PC-9 (cell line): Measurements from ENCODE around the gene SLCO2A1. TPM values are rescaled to one million over a fixed set of nuclear protein-coding genes. Genes with fewer than 3 reads are reported as not detected.

Experiments used
- BruUV-seq: library from RNA; stranded (reverse); fragments of 400-500 nt; replicated peaks from 2 replicates; lab custom pipeline; 2021; lab: Mats Ljungman, UMichigan
- CTCF ChIA-PET: fragments of 300-600 bp; sonication (Branson Sonifier 250); formaldehyde crosslinking; loops from one replicate; lab custom pipeline; 2022; ENCODE audit warnings: antibody characterized with exemption; lab: Charles Lee
- POLR2A ChIA-PET: fragments of 300-600 bp; sonication (Branson Sonifier 250); formaldehyde crosslinking; loops from one replicate; lab custom pipeline; 2022; ENCODE audit warnings: antibody characterized with exemption; ENCODE audit not compliant: unreplicated experiment; lab: Charles Lee
- DNase-seq, 2 experiments: peaks; one replicate each; pipeline versions ENCODE4 v3.0.0 to v3.0.0-alpha.2; 2015 to 2022; ENCODE audit warnings: mixed read lengths in 1 of 2
- H2AFZ ChIP-seq: fragments of 200-600 bp; sonication (generic); 2 replicates; pipeline ENCODE4 v1.8.1; 2017; ENCODE audit warnings: antibody characterized with exemption
- H3F3A ChIP-seq: fragments of 200-600 bp; sonication (generic); 2 replicates; pipeline ENCODE4 v1.8.1; 2017; ENCODE audit warnings: antibody characterized with exemption, mild to moderate bottlenecking, low read depth; ENCODE audit not compliant: insufficient read depth
- H3K27ac ChIP-seq: fragments of 200-600 bp; sonication (generic); 2 replicates; pipeline ENCODE4 v1.6.1; 2016; ENCODE audit warnings: mixed run types
- H3K27me3 ChIP-seq: fragments of 200-600 bp; sonication (generic); 2 replicates; pipeline ENCODE4 v1.6.1; 2016; ENCODE audit warnings: low read depth, mixed run types; ENCODE audit not compliant: insufficient read depth
- H3K36me3 ChIP-seq: fragments of 200-600 bp; sonication (generic); 2 replicates; pipeline ENCODE4 v1.6.1; 2016; ENCODE audit warnings: low read depth, mixed run types
- H3K4me1 ChIP-seq: fragments of 200-600 bp; sonication (generic); replicated peaks from 2 replicates; pipeline ENCODE4 v1.6.1; 2016; ENCODE audit warnings: mixed run types; ENCODE audit not compliant: insufficient read depth
- H3K4me2 ChIP-seq: fragments of 200-600 bp; sonication (generic); 2 replicates; pipeline ENCODE4 v1.6.1; 2017; ENCODE audit warnings: mixed run types
- H3K4me3 ChIP-seq: fragments of 200-600 bp; sonication (generic); 2 replicates; pipeline ENCODE4 v1.6.1; 2016; ENCODE audit warnings: mixed run types
- H3K79me2 ChIP-seq: fragments of 200-600 bp; sonication (generic); 2 replicates; pipeline ENCODE4 v1.6.1; 2017; ENCODE audit warnings: low read depth, mixed run types
- H3K9me2 ChIP-seq: fragments of 200-600 bp; sonication (generic); 2 replicates; pipeline ENCODE4 v1.8.1; 2017; ENCODE audit warnings: mild to moderate bottlenecking; ENCODE audit not compliant: insufficient read depth
- H3K9me3 ChIP-seq: fragments of 200-600 bp; sonication (generic); 2 replicates; pipeline ENCODE4 v1.8.1; 2016; ENCODE audit warnings: low read depth; ENCODE audit not compliant: insufficient read depth
- H4K20me1 ChIP-seq: fragments of 200-600 bp; sonication (generic); 2 replicates; pipeline ENCODE4 v1.8.1; 2017; ENCODE audit not compliant: insufficient read depth
- CTCF ChIP-seq: fragments of 200-600 bp; sonication (generic); conservative IDR thresholded peaks from 2 replicates; pipeline ENCODE4 v1.6.1; 2017; ENCODE audit warnings: mixed run types, antibody characterized with exemption, mild to moderate bottlenecking, moderate library complexity
- EZH2 ChIP-seq: fragments of 200-600 bp; sonication (generic); IDR thresholded peaks from 2 replicates; pipeline ENCODE4 v1.8.0; 2017; ENCODE audit warnings: antibody characterized with exemption, low read depth
- intact Hi-C: fragments of 100-400 bp; cut with micrococcal nuclease; formaldehyde crosslinking; loops from one replicate; pipeline ENCODE4 v1.10.0; 2022; ENCODE audit not compliant: unreplicated experiment
- total RNA-seq: library from RNA; stranded (reverse); gene quantifications from 2 replicates; pipeline ENCODE4 v1.2.3, GENCODE V29; 2021

Gene SLCO2A1
- total RNA-seq, 1 experiment from 2014 or later, result 0.44 TPM

GRCh38 chr3:133962849-133963248, 66.9 kb downstream of the SLCO2A1 start:
- ChIA-PET POLR2A (no interaction called here), CTCF (no interaction called here)
- H3K27ac ChIP-seq, result no peak overlapping the region
- H3K79me2 ChIP-seq, result no peaks in the 10 kb centered on the region
- no peak for DNase-seq
- H3K36me3 ChIP-seq, result no peaks in the 10 kb centered on the region
- H3F3A ChIP-seq, result no peaks in the 10 kb centered on the region
- no peak overlapping the region for H3K4me3 ChIP-seq
- H3K4me1 ChIP-seq, result no peaks in the 10 kb centered on the region
- no peak for TF ChIP-seq EZH2
- TF ChIP-seq CTCF, result no peak
- H4K20me1 ChIP-seq, result no peaks in the 10 kb centered on the region
- intact Hi-C loops, result no loop called here
- no peak overlapping the region for H3K4me2 ChIP-seq
- no peak overlapping the region for H2AFZ ChIP-seq
- no peaks in the 10 kb centered on the region for H3K9me3 ChIP-seq
- H3K9me2 ChIP-seq, result no peaks in the 10 kb centered on the region
- H3K27me3 ChIP-seq, result peaks cover 19% of the 10 kb centered on the region; the same call in 1 of the 2 replicates
- BruUV-seq, result no TSS peak

- intact Hi-C loops, result no loop called here
- CTCF ChIA-PET, result no interaction called here
Observed at GRCh38 chr3:133958071-133958805, 71.5 kb downstream of the SLCO2A1 start.

GRCh38 chr3:133956982-133957381, 72.7 kb downstream of the SLCO2A1 start:
- Histone ChIP-seq H3F3A (no peaks in the 10 kb centered on the region), H2AFZ (no peak overlapping the region), H3K9me2 (no peaks in the 10 kb centered on the region), H4K20me1 (no peaks in the 10 kb centered on the region), H3K9me3 (no peaks in the 10 kb centered on the region), H3K79me2 (no peaks in the 10 kb centered on the region), H3K27me3 (peaks cover 32% of the 10 kb centered on the region), H3K4me2 (no peak overlapping the region), H3K36me3 (no peaks in the 10 kb centered on the region), H3K27ac (no peak overlapping the region), H3K4me3 (no peak overlapping the region), H3K4me1 (no peaks in the 10 kb centered on the region)
- CTCF ChIA-PET, result no interaction called here
- POLR2A ChIA-PET, result no interaction called here
- TF ChIP-seq CTCF (no peak), EZH2 (no peak)
- no peak for DNase-seq
- BruUV-seq, result no TSS peak
- intact Hi-C loops, result no loop called here

More at GRCh38 chr3:133958071-133958805, 71.5 kb downstream of the SLCO2A1 start:
- POLR2A ChIA-PET, result no interaction called here
- Histone ChIP-seq H3K4me3 (no peak overlapping the region), H3K79me2 (no peaks in the 10 kb centered on the region), H3F3A (no peaks in the 10 kb centered on the region), H3K4me2 (no peak overlapping the region), H3K9me2 (no peaks in the 10 kb centered on the region), H3K27me3 (peaks cover 22% of the 10 kb centered on the region), H3K4me1 (no peaks in the 10 kb centered on the region), H3K27ac (no peak overlapping the region), H3K9me3 (no peaks in the 10 kb centered on the region), H2AFZ (no peak overlapping the region), H4K20me1 (no peaks in the 10 kb centered on the region), H3K36me3 (no peaks in the 10 kb centered on the region)
- no TSS peak for BruUV-seq
- no peak for DNase-seq
- TF ChIP-seq EZH2 (no peak), CTCF (no peak)
